NCI-H774 (cell line): ENCODE data around the gene SELENOS.

Source experiments
- DNase-seq: peaks from one replicate; lab custom pipeline; 2025; lab: John Stamatoyannopoulos, UW

The SELENOS gene

DNA sequence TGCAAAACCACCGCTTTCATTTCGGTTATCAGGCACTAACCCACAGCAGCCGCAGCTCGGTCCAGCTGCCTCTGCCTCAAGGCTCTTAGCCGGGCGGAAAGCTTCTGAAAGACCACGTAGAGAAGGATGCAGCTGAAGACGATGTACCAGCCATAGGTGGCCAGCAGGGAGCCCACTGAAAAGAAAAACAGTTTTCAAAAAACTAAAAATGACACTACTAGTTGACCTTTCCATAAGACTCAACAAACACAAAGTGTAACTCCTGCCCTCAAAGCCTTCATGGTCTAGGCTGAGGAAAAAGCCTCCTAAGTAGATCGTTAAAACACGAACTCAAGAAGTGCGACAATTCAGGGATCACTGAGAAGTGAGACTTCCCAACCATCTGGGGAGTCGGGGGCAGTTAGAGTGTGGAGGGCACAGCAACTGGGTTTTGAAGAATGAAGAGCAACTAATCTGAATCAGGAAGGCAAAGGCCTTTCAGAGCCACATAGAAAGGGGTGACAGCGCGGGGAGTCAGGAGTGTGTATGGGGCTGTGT, 716 bp downstream of the SELENOS start:
- no peak for DNase-seq

DNA sequence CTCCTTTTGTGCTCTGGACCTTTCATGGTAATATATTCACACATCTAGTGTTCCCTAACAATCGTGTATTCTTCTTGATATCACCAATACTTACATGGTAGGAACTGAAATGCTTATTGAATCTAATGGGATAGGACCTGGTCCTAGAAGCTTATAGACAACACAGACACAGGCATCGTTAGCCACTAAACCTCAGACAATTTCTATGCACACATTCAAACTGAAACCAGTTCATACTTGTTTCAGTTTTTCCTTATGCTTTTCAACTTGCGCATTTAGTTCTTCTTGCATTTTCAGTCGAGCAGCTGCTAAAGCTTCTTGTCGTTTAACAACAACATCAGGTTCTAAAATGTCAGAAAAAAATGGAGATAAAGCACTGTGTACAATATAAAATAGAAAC, 2.3 kb downstream of the SELENOS start:
- no peak for DNase-seq

DNA sequence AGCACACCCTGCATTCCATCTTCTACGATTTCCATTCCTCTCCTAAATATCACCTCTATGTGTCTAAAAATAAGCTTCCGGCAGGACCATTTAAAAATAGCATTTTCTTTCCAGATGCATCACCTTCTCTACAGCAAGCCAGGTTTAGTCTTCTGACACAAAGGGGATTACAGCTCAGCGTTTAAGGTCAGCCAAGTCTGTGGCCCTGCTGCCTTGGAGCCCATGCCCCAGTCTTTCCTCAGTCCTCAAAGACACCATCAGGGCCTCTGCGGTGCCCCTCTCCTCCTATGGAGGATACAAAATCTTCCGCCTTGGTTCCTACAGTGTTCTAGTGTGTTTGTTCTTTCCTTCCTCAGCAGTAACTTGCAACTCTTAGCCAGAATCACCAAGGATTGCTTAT, 3.8 kb downstream of the SELENOS start:
- no peak for DNase-seq

DNA sequence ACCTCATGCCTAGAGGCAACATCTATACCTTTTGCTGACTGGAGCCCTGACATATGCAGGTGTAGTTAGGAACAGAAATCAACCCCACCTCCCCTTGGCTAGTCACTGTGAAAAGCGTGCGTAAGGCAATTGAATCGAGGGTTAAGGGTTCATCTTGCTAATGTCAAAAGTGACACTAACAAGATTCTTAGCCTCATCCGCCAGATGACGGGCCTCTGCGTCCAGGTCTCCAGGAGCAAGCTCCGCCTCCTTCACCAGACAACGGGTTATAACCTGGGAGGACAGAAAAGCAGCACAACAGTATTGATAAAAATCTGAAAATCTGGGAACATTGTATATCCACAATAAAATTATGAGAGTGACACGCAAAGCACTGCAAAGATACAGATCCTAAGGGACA, 4.7 kb downstream of the SELENOS start:
- no peak for DNase-seq

DNA sequence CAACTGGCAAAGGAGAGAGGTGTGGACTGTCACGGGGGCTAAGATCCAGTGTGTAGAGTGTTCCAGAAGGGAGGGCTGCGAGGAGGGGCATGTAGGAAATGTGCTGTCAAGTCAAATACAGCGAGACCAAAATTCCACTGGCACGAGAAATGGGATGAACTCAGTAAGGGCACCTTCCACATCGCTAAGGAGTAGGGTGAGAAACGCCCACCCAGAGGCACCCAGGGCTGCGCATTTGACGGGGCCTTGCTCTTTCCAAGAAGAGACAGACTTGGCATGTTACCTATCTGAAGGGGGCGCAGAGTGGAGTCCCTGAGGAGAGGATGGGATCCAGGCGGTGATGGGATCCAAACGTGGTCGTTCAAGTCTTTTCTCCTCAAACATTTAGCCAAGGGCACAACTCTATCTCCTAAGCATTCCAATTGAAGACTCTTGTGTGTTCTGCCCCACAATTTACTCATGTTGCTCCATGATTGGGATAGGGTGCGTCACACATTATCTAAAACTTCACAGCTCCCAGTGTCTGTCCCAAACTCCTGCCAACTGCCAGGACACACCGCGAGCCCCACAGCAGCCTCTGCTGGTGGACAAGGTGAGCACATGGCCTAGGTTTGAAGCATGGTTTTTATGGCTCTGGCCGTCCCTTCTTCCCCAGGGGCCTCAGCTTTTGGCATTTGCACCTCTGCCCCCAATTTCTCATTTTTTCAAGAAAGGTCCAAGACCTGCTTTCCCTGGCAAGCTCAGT, 7.6 kb downstream of the SELENOS start:
- DNase-seq = no peak

DNA sequence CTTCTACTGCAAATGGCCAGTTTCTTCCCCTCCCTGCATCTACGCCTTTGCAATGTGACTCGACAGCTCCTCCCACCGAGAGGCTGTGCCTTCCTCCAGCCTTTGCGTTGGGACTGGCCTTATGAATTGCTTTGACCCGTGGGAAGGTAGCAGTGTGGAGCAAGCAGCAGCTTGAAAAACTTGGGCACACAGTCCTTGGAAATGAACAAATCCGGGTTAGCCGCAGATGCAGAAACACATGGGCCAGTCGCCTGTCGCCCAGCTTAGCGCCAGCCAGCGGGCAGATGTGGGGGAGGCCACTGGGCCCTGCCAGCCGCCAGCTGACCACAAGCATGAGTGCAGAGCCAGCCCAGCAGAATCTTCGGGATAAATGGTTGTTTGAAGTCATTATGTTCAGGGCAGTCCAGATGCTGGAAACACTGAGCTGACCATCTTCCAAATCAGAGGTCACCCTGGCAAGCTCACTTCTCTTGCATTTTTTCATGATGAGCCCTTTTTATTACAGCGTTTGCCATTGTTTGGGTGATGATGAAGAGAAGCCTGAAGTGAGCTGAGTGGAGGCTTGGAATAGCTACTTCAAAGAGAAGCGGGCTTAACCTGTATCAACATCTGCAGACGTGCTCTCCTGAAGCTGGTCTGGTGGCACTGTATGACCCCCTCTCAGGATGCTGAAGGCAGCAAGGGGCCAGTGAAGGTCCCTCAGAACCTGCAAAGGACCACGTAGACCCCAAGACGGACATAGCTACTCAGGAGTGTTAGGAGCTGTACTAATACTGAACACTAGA, 9.8 kb downstream of the SELENOS start:
- DNase-seq = no peak

DNA sequence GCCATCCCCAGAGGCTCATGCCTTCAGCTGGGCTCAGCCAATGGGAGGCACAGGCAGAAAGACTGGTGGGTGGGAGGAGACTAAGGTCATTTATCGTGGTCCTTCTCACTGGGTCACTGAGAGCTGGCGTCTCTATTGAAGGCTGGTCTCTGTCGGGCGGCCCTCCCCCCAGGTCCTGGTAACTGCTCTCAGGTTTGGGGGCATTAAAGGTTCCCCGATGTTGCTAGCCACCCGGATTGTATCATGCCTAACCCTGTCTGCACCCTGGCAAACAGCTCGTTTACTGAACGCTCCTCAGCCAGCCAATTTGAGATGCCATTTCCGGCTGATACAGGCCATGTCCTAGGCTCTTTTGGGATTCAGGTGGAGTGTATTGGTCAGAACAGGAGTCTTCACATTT, 10.5 kb downstream of the SELENOS start:
- no peak for DNase-seq

DNA sequence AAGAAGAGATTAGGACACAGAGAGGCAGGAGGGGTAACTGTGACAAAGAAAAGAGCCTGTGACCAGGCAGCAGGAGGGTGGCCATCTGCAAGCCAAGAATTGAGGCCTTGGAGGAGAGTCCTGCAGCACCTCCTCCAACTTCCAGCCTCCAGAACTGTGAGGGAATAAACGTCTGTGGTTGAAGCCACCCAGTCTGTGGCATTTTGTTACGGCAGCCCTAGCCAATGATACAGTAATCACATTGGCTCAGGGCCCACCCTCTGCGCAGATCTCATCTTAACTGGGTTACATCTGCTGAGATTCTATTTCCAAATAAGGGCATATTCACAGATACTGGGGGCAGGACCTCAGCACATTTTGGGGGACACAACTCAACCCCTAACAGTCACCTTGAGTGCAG, 11.3 kb downstream of the SELENOS start:
- no peak for DNase-seq

DNA sequence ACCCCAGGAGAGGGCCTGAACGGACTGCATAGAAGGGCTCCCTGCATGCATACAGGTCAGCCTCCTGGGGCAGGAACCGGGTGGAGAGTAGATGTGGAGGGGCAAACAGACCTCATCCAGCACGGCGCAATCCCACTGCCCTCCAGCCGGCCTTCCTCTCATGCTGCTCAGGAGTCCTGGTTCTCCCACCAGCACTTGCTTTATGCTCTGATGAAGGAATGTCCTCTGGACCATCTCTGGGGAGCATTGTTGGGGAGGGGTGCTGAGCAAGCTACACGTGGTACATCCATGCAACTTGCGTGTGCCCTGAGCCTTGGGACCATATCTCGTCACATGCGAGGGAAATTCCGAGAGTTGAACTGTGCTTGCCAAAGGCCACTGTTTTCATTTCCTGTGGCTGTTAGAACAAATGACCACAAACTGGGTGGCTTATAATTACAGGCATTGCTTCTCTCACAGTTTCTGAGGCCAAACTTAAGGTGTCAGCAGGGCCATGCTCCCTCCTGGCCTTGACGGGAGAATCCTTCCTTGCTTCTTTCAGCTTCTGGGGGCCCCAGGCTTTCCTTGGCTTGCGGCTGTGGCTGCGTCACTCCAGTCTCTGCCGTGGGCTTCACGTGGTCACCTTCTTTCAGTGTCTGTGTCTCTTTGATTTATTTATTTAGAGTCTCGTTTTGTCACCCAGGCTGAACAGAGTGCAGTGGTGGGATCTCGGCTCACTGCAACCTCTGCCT, 12.2 kb downstream of the SELENOS start:
- no peak for DNase-seq

DNA sequence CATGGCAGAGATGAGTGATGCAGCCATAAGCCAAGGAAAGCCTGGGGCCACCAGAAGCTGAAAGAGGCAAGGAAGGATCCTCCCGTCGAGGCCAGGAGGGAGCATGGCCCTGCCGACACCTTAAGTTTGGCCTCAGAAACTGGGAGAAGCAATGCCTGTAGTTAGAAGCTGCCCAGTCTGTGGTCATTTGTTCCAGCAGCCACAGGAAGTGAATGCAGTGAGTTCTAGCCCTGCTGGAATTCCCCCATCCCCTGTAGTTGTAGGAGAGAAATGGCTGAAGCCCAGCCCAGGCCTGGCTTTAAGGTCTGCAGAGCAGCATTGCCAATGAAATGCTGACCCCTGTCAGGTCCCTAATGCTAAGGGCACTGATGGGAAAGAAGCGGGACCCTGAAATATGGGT, 13.3 kb downstream of the SELENOS start:
- no peak for DNase-seq

DNA sequence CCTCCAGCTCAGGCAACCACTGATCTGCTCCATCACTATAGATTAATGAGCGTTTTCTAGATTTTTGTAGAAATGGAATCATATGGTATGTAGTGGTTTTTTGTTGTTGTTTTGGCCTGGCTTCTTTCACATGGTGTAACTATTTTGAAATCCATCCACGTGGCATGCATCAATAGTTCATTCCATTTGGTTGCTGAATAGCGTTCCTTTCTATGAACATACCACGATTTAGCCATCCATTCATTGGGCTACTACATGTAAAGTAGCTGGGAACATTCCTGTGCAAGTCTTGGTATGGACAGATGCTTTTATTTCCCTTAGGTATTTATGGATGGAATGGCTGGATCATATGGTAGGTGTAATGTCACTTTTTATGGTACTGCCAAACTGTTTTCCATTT, 14.7 kb downstream of the SELENOS start:
- no peak for DNase-seq

DNA sequence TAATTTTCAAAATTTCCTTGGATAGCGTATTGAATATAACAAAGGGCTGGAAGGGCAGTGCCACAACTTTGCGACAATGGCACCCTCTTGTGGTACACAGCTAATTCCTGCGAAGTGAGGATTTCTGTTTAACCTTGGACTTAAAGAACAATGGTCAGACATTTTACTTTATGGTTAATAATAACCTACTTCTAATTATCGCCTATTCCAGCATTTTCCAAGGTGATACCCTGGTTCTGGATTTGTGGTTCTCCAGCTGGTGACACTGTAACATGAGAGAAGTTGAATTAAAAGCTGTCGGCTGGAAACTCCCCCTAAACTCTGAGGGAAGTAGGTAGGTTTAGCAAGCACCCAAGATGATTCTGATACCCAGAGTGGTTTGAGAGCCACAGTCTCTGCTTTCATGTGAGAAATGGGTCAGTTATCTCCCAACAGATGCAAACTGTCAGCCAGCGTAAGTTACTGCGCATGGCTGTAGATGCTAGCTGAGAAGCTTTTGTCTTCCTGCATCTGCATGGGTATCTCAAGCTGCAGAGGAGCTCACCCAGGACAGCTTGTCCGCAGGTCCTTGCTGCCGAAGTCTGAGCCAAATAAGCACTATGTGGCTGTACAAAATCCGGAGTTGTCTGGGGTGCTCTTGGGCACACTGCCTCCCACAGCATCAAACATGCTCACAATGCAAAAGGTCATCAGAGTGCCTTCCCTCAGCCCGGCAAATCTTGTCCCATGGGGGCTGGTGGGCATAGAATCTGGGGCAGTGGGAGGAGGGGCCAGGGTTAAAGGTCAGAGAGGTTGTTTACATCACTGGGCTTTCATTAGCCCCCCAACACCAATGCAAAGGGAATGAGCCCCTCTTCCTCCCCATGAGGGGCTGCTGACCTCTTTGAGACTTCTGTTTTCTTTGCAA, 18.8 kb downstream of the SELENOS start:
- peak; percentile 58 for DNase-seq

DNA sequence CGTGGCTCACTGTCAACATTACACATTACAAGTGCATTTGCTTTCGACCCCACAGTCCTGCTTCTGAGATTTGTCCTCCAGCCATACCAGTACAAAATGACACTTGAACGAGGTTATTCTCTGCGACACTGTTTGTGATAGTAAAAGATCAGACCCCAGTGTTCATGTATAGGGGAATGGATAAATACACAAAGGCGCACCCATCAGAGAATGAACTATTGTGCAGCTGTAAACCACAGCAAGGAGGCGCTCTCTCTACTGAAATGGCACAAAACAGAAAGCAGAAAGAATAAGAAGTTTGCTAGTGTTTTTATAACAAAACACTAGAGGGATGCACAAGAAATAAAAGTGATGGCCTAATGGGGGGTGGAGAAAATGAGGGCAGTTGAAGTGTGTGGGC, 20.5 kb downstream of the SELENOS start:
- DNase-seq = no peak

DNA sequence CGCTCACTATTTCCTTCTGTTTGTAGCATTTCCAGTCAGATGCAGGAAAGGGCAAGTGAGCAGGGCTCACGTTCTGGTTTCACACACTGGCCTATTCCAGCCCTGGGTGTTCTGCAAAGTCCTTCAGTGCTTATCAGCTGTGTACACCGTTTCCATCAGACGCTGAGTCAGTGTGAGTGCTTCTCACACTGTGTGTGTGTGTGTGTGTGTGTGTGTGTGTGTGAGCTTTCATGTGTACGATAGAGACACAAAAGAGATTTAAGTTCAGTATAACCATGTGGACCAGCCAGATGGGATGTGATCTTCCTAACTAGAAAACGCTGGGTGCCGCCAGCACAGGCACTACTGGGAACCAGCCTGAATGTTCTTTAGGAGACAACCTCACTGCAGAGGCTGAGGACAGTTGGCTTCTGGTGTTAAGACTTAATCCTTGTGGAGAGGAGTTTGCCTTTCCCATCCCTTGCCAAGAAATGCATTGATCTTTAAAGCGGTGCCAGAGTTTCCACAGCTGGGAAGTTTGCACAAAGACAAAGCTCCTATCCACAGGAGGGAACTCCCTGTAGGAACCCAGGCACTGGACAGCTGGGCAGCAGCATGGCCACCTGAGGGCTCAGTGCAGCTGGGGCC, 21.6 kb downstream of the SELENOS start:
- DNase-seq = no peak

DNA sequence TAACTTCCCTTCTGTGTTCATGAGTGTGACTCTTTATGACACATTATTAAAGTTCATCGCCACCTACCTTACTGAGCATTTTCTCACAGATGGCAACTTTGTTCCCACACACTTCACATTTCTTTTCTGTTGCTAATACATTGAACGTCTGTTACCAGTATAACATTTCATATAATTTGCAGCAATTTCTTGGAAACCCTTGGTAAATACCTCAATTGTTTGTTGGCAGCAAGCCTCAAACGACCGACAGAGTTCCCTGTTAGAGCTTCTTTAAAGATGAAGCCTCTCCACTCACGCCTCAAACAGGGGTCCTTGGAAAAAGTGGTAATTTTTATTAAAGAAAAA, 22.3 kb downstream of the SELENOS start:
- no peak for DNase-seq

DNA sequence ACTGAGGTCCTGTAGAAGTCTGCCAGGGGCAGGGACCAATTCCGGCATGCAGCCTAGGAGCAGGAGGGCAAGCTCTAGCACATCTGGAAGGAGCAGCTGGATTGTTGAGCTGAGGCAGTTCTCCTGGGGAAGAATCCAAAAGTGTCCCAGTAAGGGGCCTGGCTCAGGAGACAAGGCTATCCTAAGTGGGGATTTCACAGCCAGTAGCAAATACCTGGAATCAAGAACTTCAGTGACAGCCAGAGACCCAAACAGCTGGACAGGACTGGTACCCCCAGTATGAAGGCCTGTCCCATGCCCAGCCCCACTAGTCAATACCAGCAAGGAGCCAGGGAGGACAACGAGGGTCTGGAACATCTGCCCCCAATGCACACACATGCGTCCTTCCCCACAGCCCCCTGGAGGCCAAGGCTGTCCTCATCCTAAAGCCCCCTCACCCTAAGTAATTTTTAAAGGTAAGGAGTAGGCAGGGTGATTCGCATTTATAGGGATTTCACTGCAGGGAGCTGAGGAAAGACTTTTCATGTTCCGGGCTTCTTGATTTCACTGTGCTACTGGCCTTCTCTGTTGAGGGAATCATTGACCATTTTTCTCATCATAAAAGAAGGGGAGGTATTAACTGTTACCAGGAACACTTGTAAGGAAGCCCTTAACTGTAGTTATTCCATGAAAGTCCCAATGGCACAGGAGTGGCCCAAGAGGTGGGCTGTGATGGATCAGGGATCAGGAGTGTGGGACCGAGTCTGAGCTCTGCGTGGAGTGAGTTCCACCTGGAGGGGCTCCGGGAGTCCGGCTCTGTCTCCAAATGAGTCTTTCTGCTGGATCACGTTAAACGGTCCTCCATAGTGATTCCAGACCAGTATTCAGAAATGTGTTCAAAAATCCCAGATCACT, 22.9 kb downstream of the SELENOS start:
- DNase-seq = no peak

DNA sequence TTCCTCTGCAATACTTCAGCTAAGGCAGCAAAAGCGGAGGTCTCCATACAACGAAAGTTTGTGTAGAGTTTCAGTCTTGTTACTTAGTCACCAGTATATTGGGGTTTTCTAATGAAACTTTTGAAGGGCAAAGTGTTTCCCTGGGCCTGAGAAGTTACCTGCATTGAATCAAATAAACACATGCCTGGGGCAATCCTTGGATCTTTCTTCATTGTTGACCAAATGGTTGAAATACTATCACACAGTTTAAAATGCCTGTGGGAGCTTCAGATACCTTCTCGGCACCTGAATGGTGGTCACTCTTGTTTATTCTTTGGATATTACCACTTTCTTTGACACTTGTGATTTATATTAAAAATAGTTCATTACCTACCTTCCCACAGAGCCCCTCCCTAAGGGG, 24.4 kb downstream of the SELENOS start:
- DNase-seq = no peak

DNA sequence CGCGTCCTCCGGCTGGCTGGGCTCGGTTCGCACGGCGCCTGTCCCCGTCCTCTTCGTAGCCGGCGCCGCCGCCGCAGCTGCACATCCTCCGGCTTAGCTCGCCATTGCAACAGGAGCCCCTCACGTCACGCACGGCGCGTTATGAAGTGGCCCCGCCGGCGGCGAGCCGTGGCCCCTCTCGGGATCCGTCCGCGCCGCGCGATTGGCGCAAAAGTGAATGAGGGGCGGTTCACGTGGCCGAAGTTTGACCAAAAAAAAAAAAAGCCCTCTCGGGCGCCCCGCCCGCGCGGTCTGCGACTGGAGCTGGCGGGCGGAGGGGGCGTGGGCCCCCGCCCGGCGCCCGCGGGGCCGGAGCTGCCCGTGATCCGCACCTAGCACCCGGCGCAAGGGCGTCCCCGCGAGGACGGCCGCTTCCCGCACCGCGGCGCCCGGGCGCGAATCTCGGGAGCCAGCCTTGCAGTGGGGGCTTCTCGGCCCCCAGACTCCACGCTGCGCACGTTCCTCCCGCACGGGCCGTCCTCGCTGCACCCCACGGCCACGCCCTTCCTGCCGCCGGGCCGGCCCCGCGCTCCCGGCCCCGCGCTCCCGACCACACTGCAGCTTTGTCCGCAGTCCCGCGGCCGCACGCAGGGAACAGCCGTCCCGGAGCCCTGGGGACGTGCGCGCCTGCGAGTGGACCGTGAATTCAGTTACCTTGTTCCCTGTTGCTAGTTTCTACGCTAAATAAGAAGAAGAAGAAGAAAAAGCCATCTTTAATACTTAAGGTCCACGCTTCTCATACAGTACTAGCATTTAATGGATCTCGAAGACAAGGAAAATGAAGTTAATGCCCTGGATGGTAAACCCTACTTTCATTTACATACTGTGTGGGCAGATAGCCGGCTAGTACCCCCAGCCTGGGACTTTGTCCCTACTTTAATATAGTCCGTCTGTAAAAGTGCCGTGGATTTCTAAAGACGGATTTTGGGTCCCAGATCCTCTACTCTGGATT, 25.2 kb downstream of the SELENOS start, which contains the start of gene CHSY1:
CHSY1 (minus strand) TSS at position 219 of the 991 bp plus-strand sequence. CDS start 592 bp downstream, outside the sequence.
- peak; percentile 71 for DNase-seq
